Panc1 (cell line): Measurements from ENCODE around the gene ARHGEF5. TPM values are rescaled to one million over a fixed set of nuclear protein-coding genes. Genes with fewer than 3 reads are reported as not detected.

ENCODE experiments used
- ATAC-seq: fragments of 200-7000 bp; cut with Tn5 transposase; 2 replicates; pipeline ENCODE4 v1.9.1; 2020; ENCODE audit warnings: mild to moderate bottlenecking, moderate library complexity
- BruUV-seq: library from RNA; stranded (reverse); fragments of 400-500 nt; replicated peaks from 2 replicates; lab custom pipeline; 2021; lab: Mats Ljungman, UMichigan
- CTCF ChIA-PET: fragments of 300-600 bp; sonication (Branson Sonifier 250); formaldehyde crosslinking; loops from one replicate; lab custom pipeline; 2022; ENCODE audit warnings: antibody characterized with exemption; lab: Charles Lee
- POLR2A ChIA-PET: fragments of 300-600 bp; sonication (Branson Sonifier 250); formaldehyde crosslinking; loops from one replicate; lab custom pipeline; 2022; ENCODE audit warnings: antibody characterized with exemption; lab: Charles Lee
- DNase-seq: peaks from one replicate; pipeline ENCODE4 v3.0.0-alpha.2; 2010; ENCODE audit warnings: low read depth, low spot score
- H3K27ac ChIP-seq: 2 replicates; pipeline ENCODE4 v1.5.1; 2011; ENCODE audit warnings: mild to moderate bottlenecking, low read length, inconsistent platforms
- H3K27me3 ChIP-seq: fragments of 200-500 bp; sonication (Bioruptor generic); 2 replicates; pipeline ENCODE4 v1.6.0; 2014; ENCODE audit warnings: low read length, inconsistent platforms; ENCODE audit not compliant: control insufficient read depth, insufficient read depth
- H3K36me3 ChIP-seq: fragments of 200-500 bp; sonication (Bioruptor generic); 2 replicates; pipeline ENCODE4 v1.5.1; 2014; ENCODE audit warnings: inconsistent platforms, mild to moderate bottlenecking, low read length, moderate library complexity; ENCODE audit not compliant: control insufficient read depth, insufficient read depth
- H3K4me1 ChIP-seq: 2 replicates; pipeline ENCODE4 v1.5.1; 2011; ENCODE audit warnings: inconsistent platforms, mild to moderate bottlenecking, low read length, moderate library complexity; ENCODE audit not compliant: control insufficient read depth, insufficient read depth
- H3K4me3 ChIP-seq, 2 experiments: 2 replicates each; pipeline ENCODE4 v1.5.1; 2011 to 2012; ENCODE audit warnings: low read depth in 2 of 2, low read length in 2 of 2, mild to moderate bottlenecking in 2 of 2, inconsistent platforms in 1 of 2, moderate library complexity in 1 of 2
- H3K9me3 ChIP-seq: fragments of 200-500 bp; sonication (Bioruptor generic); 2 replicates; pipeline ENCODE4 v1.5.1; 2014; ENCODE audit warnings: low read depth, mild to moderate bottlenecking, inconsistent platforms, low read length, moderate library complexity; ENCODE audit not compliant: control insufficient read depth, insufficient read depth
- POLR2AphosphoS5 ChIP-seq: IDR thresholded peaks from 2 replicates; pipeline ENCODE4 v1.6.1; 2012; ENCODE audit warnings: mild to moderate bottlenecking, low read depth, low read length, moderate library complexity
- SIN3A ChIP-seq: IDR thresholded peaks from 2 replicates; pipeline ENCODE4 v1.6.1; 2012; ENCODE audit warnings: low read depth, mild to moderate bottlenecking, low read length, moderate library complexity, borderline replicate concordance; ENCODE audit not compliant: insufficient read depth
- TCF7L2 ChIP-seq: IDR thresholded peaks from 2 replicates; pipeline ENCODE4 v1.6.1; 2011; ENCODE audit warnings: mild to moderate bottlenecking, low read depth, low read length, inconsistent platforms
- in situ Hi-C: cut with HindIII; loops from 2 replicates; pipeline ENCODE4 v1.10.0; 2016; ENCODE audit warnings: low sequenced_read_pairs, low pct_unique_long_range_greater_than_20kb
- intact Hi-C: fragments of 100-400 bp; cut with micrococcal nuclease; formaldehyde crosslinking; loops from one replicate; pipeline ENCODE4 v1.10.0; 2022; ENCODE audit not compliant: unreplicated experiment
- total RNA-seq: library from RNA; stranded (reverse); gene quantifications from one replicate; pipeline ENCODE4 v1.2.1, GENCODE V29; 2021; ENCODE audit not compliant: unreplicated experiment
- TF ChIP-seq, protein P1 (sequence below), 2 experiments: IDR thresholded peaks; 2 replicates each; pipeline ENCODE4 v1.6.1; 2011 to 2012; ENCODE audit warnings: low read depth in 2 of 2, control low read depth in 1 of 2, low read length in 1 of 2, mild to moderate bottlenecking in 1 of 2, moderate library complexity in 1 of 2; ENCODE audit not compliant: insufficient read depth in 1 of 2
- TF ChIP-seq, protein P2 (sequence below): fragments of 450-650 bp; IDR thresholded peaks from 2 replicates; pipeline ENCODE4 v1.5.1; 2017; ENCODE audit warnings: mild to moderate bottlenecking

The ARHGEF5 gene
- total RNA-seq, 1 experiment from 2014 or later, result 37.1 TPM

DNA sequence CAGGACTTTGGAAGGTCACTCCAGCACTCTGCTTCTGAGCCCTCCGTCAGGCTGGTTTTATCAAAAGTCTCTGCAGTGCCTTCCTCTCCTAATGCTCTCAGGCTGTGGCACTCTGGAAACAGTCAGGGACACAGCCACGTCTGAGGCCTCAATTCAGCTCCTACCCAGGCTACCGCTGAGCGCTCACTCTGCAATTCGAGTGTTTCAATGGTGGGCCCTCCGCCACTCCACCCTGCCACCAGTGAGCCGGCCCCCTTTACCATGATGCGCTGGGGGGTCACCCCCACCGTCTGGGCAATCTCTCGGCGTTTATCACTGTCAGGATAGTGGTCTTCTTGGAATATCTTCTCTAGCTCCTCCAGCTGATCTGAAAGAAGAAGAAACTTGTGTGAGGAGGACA lies 44.7 kb downstream of the ARHGEF5 start:
- BruUV-seq, result no TSS peak
- ChIA-PET CTCF (no interaction called here), POLR2A (no interaction called here)
- H3K4me1 ChIP-seq, result no peaks in the 10 kb centered on the region
- no peak for ATAC-seq
- intact Hi-C loops, result no loop called here
- H3K36me3 ChIP-seq, result no peaks in the 10 kb centered on the region
- H3K27ac ChIP-seq, result no peak overlapping the region
- TF ChIP-seq, protein P1, sequence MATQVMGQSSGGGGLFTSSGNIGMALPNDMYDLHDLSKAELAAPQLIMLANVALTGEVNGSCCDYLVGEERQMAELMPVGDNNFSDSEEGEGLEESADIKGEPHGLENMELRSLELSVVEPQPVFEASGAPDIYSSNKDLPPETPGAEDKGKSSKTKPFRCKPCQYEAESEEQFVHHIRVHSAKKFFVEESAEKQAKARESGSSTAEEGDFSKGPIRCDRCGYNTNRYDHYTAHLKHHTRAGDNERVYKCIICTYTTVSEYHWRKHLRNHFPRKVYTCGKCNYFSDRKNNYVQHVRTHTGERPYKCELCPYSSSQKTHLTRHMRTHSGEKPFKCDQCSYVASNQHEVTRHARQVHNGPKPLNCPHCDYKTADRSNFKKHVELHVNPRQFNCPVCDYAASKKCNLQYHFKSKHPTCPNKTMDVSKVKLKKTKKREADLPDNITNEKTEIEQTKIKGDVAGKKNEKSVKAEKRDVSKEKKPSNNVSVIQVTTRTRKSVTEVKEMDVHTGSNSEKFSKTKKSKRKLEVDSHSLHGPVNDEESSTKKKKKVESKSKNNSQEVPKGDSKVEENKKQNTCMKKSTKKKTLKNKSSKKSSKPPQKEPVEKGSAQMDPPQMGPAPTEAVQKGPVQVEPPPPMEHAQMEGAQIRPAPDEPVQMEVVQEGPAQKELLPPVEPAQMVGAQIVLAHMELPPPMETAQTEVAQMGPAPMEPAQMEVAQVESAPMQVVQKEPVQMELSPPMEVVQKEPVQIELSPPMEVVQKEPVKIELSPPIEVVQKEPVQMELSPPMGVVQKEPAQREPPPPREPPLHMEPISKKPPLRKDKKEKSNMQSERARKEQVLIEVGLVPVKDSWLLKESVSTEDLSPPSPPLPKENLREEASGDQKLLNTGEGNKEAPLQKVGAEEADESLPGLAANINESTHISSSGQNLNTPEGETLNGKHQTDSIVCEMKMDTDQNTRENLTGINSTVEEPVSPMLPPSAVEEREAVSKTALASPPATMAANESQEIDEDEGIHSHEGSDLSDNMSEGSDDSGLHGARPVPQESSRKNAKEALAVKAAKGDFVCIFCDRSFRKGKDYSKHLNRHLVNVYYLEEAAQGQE (IDR thresholded peaks at IDR 0.05; ENCODE audit: insufficient read depth in 1 of 2, low read depth in 2 of 2, low read length in 1 of 2), result no peak
- TF ChIP-seq, protein P2, sequence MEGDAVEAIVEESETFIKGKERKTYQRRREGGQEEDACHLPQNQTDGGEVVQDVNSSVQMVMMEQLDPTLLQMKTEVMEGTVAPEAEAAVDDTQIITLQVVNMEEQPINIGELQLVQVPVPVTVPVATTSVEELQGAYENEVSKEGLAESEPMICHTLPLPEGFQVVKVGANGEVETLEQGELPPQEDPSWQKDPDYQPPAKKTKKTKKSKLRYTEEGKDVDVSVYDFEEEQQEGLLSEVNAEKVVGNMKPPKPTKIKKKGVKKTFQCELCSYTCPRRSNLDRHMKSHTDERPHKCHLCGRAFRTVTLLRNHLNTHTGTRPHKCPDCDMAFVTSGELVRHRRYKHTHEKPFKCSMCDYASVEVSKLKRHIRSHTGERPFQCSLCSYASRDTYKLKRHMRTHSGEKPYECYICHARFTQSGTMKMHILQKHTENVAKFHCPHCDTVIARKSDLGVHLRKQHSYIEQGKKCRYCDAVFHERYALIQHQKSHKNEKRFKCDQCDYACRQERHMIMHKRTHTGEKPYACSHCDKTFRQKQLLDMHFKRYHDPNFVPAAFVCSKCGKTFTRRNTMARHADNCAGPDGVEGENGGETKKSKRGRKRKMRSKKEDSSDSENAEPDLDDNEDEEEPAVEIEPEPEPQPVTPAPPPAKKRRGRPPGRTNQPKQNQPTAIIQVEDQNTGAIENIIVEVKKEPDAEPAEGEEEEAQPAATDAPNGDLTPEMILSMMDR, result no peak
- TF ChIP-seq TCF7L2 (no peak), SIN3A (no peak), POLR2AphosphoS5 (no peak)
- no peaks in the 10 kb centered on the region for H3K9me3 ChIP-seq
- no peak for DNase-seq
- H3K27me3 ChIP-seq, result peaks cover 4% of the 10 kb centered on the region; the same call in 1 of the 2 replicates
- in situ Hi-C loops, result no loop called here
- no peak overlapping the region for H3K4me3 ChIP-seq

DNA sequence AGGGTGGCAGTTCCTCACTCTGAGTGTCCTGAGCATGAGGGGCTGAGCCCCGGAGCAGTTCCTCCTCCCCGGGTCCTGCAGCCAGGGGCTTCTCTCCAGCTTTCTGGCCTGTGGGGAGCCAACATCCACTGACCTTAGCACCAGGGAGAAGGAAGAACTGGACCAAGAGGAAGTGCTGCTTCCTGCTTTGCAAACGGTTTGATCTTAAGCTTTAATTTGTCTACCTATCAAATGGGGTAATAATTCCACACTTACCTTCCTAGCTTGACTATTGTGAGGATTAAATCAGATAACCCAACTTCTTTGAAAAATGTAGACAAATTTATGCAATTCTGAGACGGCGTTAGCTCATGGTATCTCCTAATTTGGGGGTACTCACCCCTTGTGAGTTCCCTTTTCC lies 46.3 kb downstream of the ARHGEF5 start:
- H3K36me3 ChIP-seq, result no peaks in the 10 kb centered on the region
- H3K27me3 ChIP-seq, result peaks cover 2% of the 10 kb centered on the region; the same call in 1 of the 2 replicates
- H3K27ac ChIP-seq, result no peak overlapping the region
- ChIA-PET CTCF (interaction anchor here (0.6 kb wide), 1 partner anchor 426 kb away, joined by 4 read pairs; no protein-coding TSS in a partner anchor), POLR2A (no interaction called here)
- ATAC-seq (no peak), DNase-seq (no peak)
- in situ Hi-C loops (no loop called here), intact Hi-C loops (no loop called here)
- H3K4me3 ChIP-seq, result no peak overlapping the region
- H3K4me1 ChIP-seq, result no peaks in the 10 kb centered on the region
- no peaks in the 10 kb centered on the region for H3K9me3 ChIP-seq
- BruUV-seq, result no TSS peak
- no peak for TF ChIP-seq TCF7L2
- TF ChIP-seq, protein P2, result no peak
- TF ChIP-seq, protein P1 (IDR thresholded peaks at IDR 0.05; ENCODE audit: insufficient read depth in 1 of 2, low read depth in 2 of 2, low read length in 1 of 2), result no peak
- TF ChIP-seq POLR2AphosphoS5, result no peak
- no peak for TF ChIP-seq SIN3A
